Keratinocyte (primary cell): Measurements from ENCODE around the gene P3H1. TPM values are rescaled to one million over a fixed set of nuclear protein-coding genes. Genes with fewer than 3 reads are reported as not detected.
"Not testable (repeated sequence)": the region's sequence is repeated elsewhere in the genome, so short reads cannot be mapped to it uniquely, and the experiment has no call there.

ENCODE experiments used
- DNase-seq: peaks from one replicate; pipeline ENCODE4 v3.0.0-alpha.2; 2011; ENCODE audit warnings: low read depth, missing footprints, low spot score
- FAIRE-seq: peaks from 2 replicates; lab custom pipeline; 2011; peaks lifted over from hg19 to GRCh38; lab: Jason Lieb, UNC
- H2AFZ ChIP-seq: 2 replicates; pipeline ENCODE4 v1.6.0; 2012; ENCODE audit warnings: low read length, control low read depth, inconsistent platforms; ENCODE audit not compliant: control insufficient read depth
- H3K27ac ChIP-seq: 2 replicates; pipeline ENCODE4 v1.5.1; 2011; ENCODE audit warnings: low read length; ENCODE audit not compliant: control insufficient read depth, insufficient read depth
- H3K27me3 ChIP-seq: 3 replicates; pipeline ENCODE4 v1.6.0; 2011; ENCODE audit warnings: low read length; ENCODE audit not compliant: control insufficient read depth, insufficient read depth; ENCODE audit errors: extremely low read depth
- H3K36me3 ChIP-seq, 2 experiments: 2 replicates in 1 of 2; 3 replicates in 1 of 2; pipeline ENCODE4 v1.5.1; 2011; ENCODE audit warnings: low read length in 2 of 2, mild to moderate bottlenecking in 1 of 2; ENCODE audit not compliant: control insufficient read depth in 2 of 2, insufficient read depth in 2 of 2; ENCODE audit errors: extremely low read depth in 1 of 2
- H3K4me1 ChIP-seq: 3 replicates; pipeline ENCODE4 v1.5.1; 2011; ENCODE audit warnings: low read length; ENCODE audit not compliant: control insufficient read depth, insufficient read depth; ENCODE audit errors: extremely low read depth
- H3K4me2 ChIP-seq: 3 replicates; pipeline ENCODE4 v1.6.0; 2011; ENCODE audit warnings: low read depth, low read length; ENCODE audit not compliant: control insufficient read depth, insufficient read depth; ENCODE audit errors: extremely low read depth
- H3K4me3 ChIP-seq, 3 experiments: fragments of 200-600 bp in 1 of 3; sonication (generic) in 1 of 3; 2 replicates in 2 of 3; 3 replicates in 1 of 3; pipeline ENCODE4 v1.5.1; 2011 to 2016; ENCODE audit warnings: low read length in 3 of 3, mild to moderate bottlenecking in 3 of 3, control low read depth in 2 of 3, inconsistent platforms in 1 of 3, low read depth in 1 of 3, mixed read lengths in 1 of 3, mixed run types in 1 of 3, moderate library complexity in 1 of 3; ENCODE audit not compliant: control insufficient read depth in 2 of 3, insufficient read depth in 2 of 3; ENCODE audit errors: extremely low read depth in 1 of 3
- H3K79me2 ChIP-seq: 2 replicates; pipeline ENCODE4 v1.6.0; 2012; ENCODE audit warnings: low read length; ENCODE audit not compliant: control insufficient read depth, insufficient read depth
- H3K9ac ChIP-seq: 3 replicates; pipeline ENCODE4 v1.6.0; 2011; ENCODE audit warnings: low read length; ENCODE audit not compliant: control insufficient read depth, insufficient read depth; ENCODE audit errors: extremely low read depth
- H3K9me1 ChIP-seq: 3 replicates; pipeline ENCODE4 v1.6.0; 2011; ENCODE audit warnings: low read length; ENCODE audit not compliant: control insufficient read depth, insufficient read depth; ENCODE audit errors: extremely low read depth
- H3K9me3 ChIP-seq: 2 replicates; pipeline ENCODE4 v1.5.1; 2012; ENCODE audit warnings: low read depth, low read length; ENCODE audit not compliant: control insufficient read depth
- H4K20me1 ChIP-seq: 3 replicates; pipeline ENCODE4 v1.6.0; 2011; ENCODE audit warnings: low read length; ENCODE audit not compliant: control insufficient read depth, insufficient read depth; ENCODE audit errors: extremely low read depth
- CTCF ChIP-seq, 3 experiments: IDR thresholded peaks in 1 of 3; conservative IDR thresholded peaks in 1 of 3; optimal IDR thresholded peaks in 1 of 3; 2 replicates in 2 of 3; 3 replicates in 1 of 3; pipeline versions ENCODE3 to v1.5.1; 2011; ENCODE audit warnings: low read length in 3 of 3, mild to moderate bottlenecking in 3 of 3, moderate library complexity in 2 of 3, control low read depth in 1 of 3, inconsistent platforms in 1 of 3; ENCODE audit not compliant: insufficient read depth in 2 of 3; ENCODE audit errors: extremely low read depth in 1 of 3
- EZH2 ChIP-seq: IDR thresholded peaks from one replicate; pipeline ENCODE4 v1.6.1; 2012; ENCODE audit warnings: inconsistent platforms, mild to moderate bottlenecking, low read length, moderate library complexity
- dilution Hi-C: fragments of 300-500 bp; cut with MboI; formaldehyde crosslinking; loops from one replicate; pipeline ENCODE4 v1.7.0; 2020; ENCODE audit warnings: low sequenced_read_pairs; ENCODE audit not compliant: extremely low pct_ligation_motif_present
- polyA plus RNA-seq, 5 experiments: library from polyadenylated mRNA; depleted of rRNA in 3 of 5; stranded (reverse) in 3 of 5; stranded (forward) in 1 of 5; unstranded in 1 of 5; fragments of >200 nt; gene quantifications; 1 replicate in 1 of 5; 2 replicates in 3 of 5; 3 replicates in 1 of 5; pipeline versions ENCODE4 v1.2.1 to v1.2.3, GENCODE V29; 2011 to 2012; ENCODE audit warnings: missing spikeins in 2 of 5, low read depth in 1 of 5, low replicate concordance in 1 of 5

Gene P3H1
- polyA plus RNA-seq, 1 donor (not counting 4 experiments of a cell fraction or from before 2014, with no cell fraction given): 24.4 TPM

DNA sequence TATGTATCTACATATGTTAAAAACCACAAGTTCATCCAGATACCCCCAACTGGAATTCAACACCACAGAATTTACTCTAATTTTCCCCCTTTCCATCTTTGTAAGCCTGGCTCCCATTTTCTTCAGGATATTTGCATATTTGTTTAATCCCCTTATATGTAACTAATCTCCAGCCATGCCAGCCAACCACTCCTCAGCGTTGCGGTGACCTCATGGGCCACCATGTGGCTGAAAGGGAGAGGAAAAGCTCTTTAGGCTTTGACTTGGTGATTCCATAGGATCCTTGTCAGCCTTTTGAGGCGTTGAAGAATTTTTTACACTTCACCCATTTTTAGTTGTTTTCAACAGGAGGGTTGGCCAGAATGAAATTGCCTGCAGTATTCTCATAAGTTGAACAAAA lies 36.8 kb downstream of the P3H1 start:
- Histone ChIP-seq H3K27ac (no peak overlapping the region), H2AFZ (no peak overlapping the region), H3K4me3 (no peak overlapping the region), H3K9me3 (no peaks in the 10 kb centered on the region), H3K27me3 (no peaks in the 10 kb centered on the region), H3K79me2 (no peaks in the 10 kb centered on the region), H4K20me1 (no peaks in the 10 kb centered on the region), H3K4me2 (no peak overlapping the region), H3K9ac (no peak overlapping the region), H3K4me1 (peaks cover 2% of the 10 kb centered on the region), H3K36me3 (no peaks in the 10 kb centered on the region), H3K9me1 (no peaks in the 10 kb centered on the region)
- FAIRE-seq: no peak
- dilution Hi-C loops: no loop called here
- no peak for DNase-seq
- TF ChIP-seq CTCF (optimal IDR thresholded peaks at IDR 0.05 in 1 of 3, IDR thresholded peaks at IDR 0.05 in 1 of 3, conservative IDR thresholded peaks at IDR 0.05 in 1 of 3; ENCODE audit: extremely low read depth in 1 of 3, insufficient read depth in 2 of 3, low read length in 3 of 3) (no peak), EZH2 (no peak)

- H3K4me1 ChIP-seq, H3K79me2 ChIP-seq, H3K36me3 ChIP-seq, H4K20me1 ChIP-seq, H3K27ac ChIP-seq, DNase-seq, H2AFZ ChIP-seq, FAIRE-seq, H3K4me2 ChIP-seq, dilution Hi-C loops, H3K27me3 ChIP-seq, H3K9me1 ChIP-seq, H3K4me3 ChIP-seq, H3K9me3 ChIP-seq, H3K9ac ChIP-seq: not testable (repeated sequence)
Observed at GRCh38 chr1:42725820-42726219, 41.0 kb downstream of the P3H1 start.

DNA sequence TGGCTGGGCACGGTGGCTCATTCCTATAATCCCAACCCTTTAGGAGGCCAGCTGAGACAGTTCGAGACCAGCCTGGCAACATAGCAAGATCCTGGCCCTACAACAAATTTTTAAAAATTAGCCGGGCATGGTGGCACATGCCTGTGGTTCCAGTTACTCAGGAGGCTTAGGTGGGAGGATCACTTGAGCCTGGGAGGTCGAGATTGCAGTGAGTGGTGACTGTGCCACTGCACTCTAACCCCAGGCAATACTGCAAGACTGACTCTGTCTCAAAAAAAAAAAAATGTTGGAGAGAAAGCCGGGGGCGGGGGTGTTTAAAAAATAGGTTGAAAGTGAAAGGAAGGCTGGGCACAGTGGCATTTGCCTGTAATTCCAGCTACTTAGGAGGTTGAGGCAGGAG lies 43.3 kb downstream of the P3H1 start:
- no peak for TF ChIP-seq EZH2
- TF ChIP-seq CTCF (optimal IDR thresholded peaks at IDR 0.05 in 1 of 3, IDR thresholded peaks at IDR 0.05 in 1 of 3, conservative IDR thresholded peaks at IDR 0.05 in 1 of 3; ENCODE audit: extremely low read depth in 1 of 3, insufficient read depth in 2 of 3, low read length in 3 of 3): no peak
- no peak overlapping the region for H3K4me3 ChIP-seq
- DNase-seq: peak; percentile 32
- H3K79me2 ChIP-seq: no peaks in the 10 kb centered on the region
- H3K27ac ChIP-seq: no peak overlapping the region
- dilution Hi-C loops: no loop called here
- no peaks in the 10 kb centered on the region for H3K27me3 ChIP-seq
- no peaks in the 10 kb centered on the region for H3K9me1 ChIP-seq
- FAIRE-seq: no peak
- no peaks in the 10 kb centered on the region for H3K9me3 ChIP-seq
- H3K36me3 ChIP-seq: no peaks in the 10 kb centered on the region
- no peaks in the 10 kb centered on the region for H4K20me1 ChIP-seq
- H3K4me1 ChIP-seq: peaks cover 4% of the 10 kb centered on the region
- H3K9ac ChIP-seq: no peak overlapping the region
- H3K4me2 ChIP-seq: peak overlapping the region; percentile 17
- no peak overlapping the region for H2AFZ ChIP-seq

GRCh38 chr1:42722403-42722802 lies 44.4 kb downstream of the P3H1 start:
- H3K79me2 ChIP-seq, H3K36me3 ChIP-seq, H3K9me3 ChIP-seq, H4K20me1 ChIP-seq, H3K4me1 ChIP-seq, dilution Hi-C loops, FAIRE-seq, H3K27me3 ChIP-seq, H3K27ac ChIP-seq, H3K4me2 ChIP-seq, H3K4me3 ChIP-seq, H3K9me1 ChIP-seq, DNase-seq, H3K9ac ChIP-seq, H2AFZ ChIP-seq: not testable (repeated sequence)
